ENCODE measurements around the gene PLXNC1.

Gene PLXNC1

GRCh38 chr12:94263011-94263811 lies 114.8 kb downstream of the PLXNC1 start:
- DNase-seq (ENCODE audit: low read depth in 2 of 3, low spot score in 2 of 3): peak; percentile 26 to 52 (median 37)

DNA sequence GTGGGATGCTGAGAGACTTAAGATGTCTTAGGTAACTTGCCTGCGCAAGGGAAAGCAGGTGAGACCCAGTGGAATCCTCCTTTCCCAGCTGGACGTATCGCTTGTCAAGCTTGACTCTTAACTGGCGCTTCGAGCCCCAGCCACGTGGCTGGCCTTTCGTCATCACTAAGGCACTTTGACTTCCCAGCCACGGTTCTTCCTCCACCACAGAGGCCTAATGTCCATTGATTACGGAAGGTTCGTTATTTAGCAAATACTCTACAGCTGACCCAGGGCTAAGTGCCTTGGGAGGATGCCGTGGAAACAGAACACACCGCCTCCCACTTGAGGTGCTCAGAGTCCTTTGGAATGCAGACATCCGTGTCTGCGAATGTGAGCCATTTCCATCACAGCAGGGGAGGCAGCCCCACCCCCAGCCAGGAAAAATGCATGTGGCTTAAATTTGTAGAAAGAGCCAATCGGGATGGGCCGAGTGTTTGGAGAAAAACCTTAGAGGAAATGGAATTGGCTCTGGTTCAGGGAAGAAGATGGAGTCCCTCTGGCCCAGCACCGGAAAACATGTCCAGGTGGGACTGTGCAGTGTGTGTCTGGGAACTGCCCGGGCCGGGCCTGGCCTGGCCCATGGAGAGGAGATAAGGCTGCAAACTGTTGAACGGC lies 115.7 kb downstream of the PLXNC1 start:
- DNase-seq (ENCODE audit: low read depth in 2 of 3, low spot score in 2 of 3): no peak

DNA sequence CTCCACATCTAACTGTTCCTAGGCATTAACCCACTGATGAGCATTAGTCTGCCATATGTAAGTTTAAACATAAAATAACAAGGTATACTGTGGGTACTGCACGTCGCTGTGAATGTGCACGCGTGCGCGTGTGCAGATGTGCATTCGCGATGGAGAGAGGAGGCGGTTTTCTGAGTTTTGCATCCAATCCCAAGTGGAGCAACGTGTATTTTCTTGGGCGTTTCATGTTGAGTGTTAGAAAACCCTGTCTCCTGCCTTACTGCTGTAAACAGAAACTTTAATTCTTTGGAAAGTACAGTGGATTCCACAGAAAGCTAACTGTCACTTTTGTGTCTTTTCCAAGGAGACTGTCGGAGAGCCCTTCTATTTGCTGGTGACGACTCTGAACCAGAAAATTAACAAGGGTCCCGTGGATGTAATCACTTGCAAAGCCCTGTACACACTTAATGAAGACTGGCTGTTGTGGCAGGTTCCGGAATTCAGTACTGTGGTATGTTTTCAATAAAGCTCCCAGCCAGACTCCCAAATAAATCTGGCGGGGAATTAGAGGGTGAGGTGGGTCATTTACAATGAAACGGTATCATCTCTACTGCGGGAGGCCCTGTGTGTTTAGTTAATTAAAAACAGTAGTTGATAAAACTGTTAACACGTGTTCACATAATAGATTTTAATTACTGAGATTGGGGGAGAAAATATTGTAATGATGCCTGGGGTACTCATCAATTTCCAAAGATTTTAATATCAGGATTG lies 116.5 kb downstream of the PLXNC1 start:
- no peak for DNase-seq (ENCODE audit: low read depth in 2 of 3, low spot score in 2 of 3)

GRCh38 chr12:94265539-94265938 lies 117.2 kb downstream of the PLXNC1 start:
- DNase-seq (ENCODE audit: low read depth in 2 of 3, low spot score in 2 of 3): no peak

- no peak for DNase-seq (ENCODE audit: low read depth in 2 of 3, low spot score in 2 of 3)
These were observed 117.8 kb downstream of the PLXNC1 start for GRCh38 chr12:94265966-94266745.

DNA sequence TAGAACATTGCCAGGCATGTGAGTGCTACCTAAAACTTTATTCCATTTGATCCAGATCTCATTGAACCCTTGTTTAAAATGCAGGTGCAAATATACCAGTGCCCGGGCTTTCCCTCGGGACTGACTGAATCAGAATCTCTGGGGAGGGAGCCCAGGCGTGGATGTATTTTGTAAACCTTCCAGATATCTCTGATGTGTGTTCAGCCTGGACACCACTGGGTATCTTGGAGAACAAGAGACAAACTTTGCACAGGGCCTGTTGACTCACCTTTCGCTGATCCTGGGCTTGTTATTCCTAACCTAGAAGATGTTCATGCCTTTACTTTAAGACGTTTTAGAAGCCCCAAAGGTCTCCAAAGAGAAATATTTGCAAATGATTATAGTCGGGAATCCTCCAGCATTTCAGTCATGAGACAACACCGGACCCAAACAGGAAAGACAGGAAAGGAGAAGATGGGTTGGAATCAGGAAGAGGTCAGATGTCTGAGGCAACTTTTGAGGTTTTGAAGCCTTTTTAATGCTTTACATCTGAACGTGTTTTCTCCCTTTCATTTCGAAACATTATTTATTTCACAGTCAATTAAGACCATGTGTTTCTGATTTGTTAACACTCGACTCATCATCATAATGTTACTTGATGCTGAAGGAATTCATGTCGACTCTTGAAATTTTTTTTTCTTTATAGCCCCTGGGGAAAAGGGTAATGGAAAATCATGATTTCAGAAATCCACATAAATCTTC lies 118.6 kb downstream of the PLXNC1 start:
- no peak for DNase-seq (ENCODE audit: low read depth in 2 of 3, low spot score in 2 of 3)

GRCh38 chr12:94267537-94267872 lies 119.1 kb downstream of the PLXNC1 start:
- no peak for DNase-seq (ENCODE audit: low read depth in 2 of 3, low spot score in 2 of 3)

DNA sequence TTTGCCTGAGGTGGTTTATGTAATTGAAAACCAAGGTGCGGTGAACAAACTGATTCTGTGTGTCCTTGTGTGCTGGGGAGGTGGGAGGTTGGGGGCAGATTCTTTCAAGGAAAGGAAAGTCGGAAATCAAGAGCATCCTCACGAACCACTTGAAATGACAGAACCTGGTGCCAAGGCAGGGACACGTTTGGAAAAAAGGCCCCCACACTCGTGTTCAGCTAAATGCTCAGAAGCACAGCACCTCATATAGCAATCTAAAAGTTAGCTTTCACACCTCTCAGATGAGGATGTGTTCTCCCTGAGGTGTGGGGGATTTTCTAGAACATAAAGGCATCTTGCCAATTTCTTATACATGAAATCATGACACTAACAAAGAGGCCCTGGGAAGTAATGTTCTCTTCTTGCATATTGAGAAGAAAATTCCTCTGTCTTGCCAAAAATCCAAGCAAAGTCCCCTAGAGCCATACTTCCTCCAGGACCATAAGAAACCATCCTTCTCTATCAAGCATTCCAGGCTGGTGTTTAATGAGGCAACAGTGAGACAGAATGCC lies 119.6 kb downstream of the PLXNC1 start:
- DNase-seq (ENCODE audit: low read depth in 2 of 3, low spot score in 2 of 3): no peak

- DNase-seq (ENCODE audit: low read depth in 2 of 3, low spot score in 2 of 3): no peak
These were observed 121.1 kb downstream of the PLXNC1 start for GRCh38 chr12:94269316-94269999.

GRCh38 chr12:94271351-94271750 lies 123.0 kb downstream of the PLXNC1 start:
- no peak for DNase-seq (ENCODE audit: low read depth in 2 of 3, low spot score in 2 of 3)

- DNase-seq (ENCODE audit: low read depth in 2 of 3, low spot score in 2 of 3): no peak
These were observed 123.9 kb downstream of the PLXNC1 start for GRCh38 chr12:94272280-94272679.

DNA sequence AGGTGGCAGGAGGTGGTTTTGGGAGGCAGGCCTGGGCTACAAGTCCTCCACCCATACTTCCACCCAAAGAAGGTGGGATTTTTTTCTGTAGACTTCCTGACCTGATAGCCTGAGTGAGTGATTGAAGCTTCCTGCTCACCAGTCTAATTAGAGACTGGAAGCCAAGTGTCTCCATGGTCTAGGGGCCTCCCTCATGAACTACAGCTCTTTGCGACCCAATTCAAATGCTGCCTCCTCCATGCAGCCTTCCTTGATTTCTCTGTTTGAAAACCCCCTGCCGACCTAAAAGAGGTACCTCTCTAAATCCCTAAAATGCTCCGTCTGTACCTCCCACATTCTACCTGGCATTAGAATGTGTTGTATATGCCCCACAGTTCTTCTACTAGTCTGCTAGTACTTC lies 124.9 kb downstream of the PLXNC1 start:
- DNase-seq (ENCODE audit: low read depth in 2 of 3, low spot score in 2 of 3): no peak

- DNase-seq (ENCODE audit: low read depth in 2 of 3, low spot score in 2 of 3): no peak
These were observed 128.3 kb downstream of the PLXNC1 start for GRCh38 chr12:94276725-94277124.

GRCh38 chr12:94277426-94278000 lies 129.1 kb downstream of the PLXNC1 start:
- no peak for DNase-seq (ENCODE audit: low read depth in 2 of 3, low spot score in 2 of 3)

DNA sequence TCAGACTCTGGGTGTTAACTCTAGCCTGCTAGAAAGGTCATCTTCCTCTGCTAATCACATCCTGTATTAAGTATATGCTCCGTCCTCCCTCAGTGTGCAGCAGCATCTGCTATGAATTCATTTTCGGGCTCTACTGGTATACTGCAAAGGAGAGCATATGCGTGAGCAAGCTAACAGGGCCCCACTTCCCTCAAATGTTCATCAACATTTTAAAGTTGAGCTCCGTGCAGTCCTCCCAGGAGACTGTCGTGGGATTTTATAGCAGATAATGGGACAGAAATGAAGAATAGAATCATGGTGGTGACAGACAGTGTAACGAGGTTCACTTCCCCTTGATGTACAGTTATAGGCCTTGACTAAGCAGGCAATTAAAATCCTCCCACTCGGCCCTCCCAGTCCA lies 131.7 kb downstream of the PLXNC1 start:
- DNase-seq (ENCODE audit: low read depth in 2 of 3, low spot score in 2 of 3): no peak

- no peak for DNase-seq (ENCODE audit: low read depth in 2 of 3, low spot score in 2 of 3)
These were observed 134.3 kb downstream of the PLXNC1 start for GRCh38 chr12:94282675-94283074.

DNA sequence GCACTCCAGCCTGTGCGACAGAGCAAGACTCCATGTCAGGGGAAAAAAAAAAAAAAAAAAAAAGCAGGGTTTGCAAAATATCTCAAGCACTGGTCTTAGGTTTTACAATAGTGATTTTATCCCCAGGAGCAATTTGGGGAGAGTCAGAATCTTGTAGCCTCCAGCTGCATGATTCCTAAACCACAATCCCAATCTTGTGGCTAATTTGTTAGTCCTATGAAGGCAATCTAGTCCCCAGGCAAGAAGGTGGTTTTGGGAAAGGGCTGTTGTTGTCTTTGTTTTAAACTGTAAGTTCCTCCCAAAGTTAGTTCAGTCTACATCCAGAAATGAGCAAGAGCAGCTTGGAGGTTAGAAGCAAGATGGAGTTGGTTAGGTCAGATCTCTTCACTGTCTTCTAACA lies 135.7 kb downstream of the PLXNC1 start:
- no peak for DNase-seq (ENCODE audit: low read depth in 2 of 3, low spot score in 2 of 3)

DNA sequence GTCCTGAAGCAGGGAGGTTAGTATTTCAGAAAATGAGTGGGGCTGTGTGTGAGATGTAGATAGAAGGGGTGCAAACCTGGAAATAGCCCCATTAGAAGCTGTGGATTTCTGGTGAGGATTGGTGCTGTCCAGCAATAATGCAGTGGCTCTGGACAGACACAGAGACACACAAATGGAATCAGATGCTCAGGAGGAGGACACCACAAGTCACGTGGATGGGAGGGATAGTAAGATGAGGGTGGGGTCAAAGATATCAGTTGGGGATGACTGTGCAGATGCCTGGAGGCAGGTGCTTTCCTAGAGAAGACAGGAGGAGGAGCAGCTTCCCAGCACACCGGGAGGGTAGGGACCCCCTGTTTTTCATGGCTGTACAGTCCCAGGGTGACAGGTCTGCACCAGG lies 136.5 kb downstream of the PLXNC1 start:
- DNase-seq (ENCODE audit: low read depth in 2 of 3, low spot score in 2 of 3): no peak

DNA sequence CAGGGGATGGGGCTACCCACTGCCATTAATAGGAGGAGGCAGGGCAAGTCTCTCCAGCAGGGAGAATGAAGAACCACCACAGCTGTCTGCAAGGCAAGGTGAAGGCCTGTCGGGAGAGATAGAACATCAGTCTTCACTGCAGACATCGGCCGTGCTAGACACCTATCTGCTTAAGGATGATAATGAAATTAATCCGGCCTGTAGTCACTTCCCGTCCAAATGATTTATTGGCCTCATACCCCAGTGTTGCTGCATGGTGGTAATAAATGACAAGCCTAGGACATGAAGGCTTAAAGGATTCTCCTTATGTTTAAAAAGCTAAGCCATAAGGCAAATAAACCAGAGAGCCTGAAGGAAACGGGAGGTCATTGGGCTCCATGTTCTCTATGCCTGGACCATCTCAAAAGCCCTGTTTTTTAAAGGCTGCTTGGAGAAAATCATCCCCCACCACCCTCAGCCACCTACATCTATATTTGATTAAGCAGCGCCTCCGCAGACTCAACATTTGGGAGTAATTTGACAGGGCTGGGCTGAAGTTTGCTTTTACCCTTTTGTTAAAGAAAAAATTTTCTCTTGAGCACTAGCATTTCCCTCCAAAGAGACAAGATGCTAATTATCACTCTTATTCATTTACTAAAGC lies 137.7 kb downstream of the PLXNC1 start:
- DNase-seq (ENCODE audit: low read depth in 2 of 3, low spot score in 2 of 3): no peak
